G401 (cell line): Measurements from ENCODE around the gene AOPEP. TPM values are rescaled to one million over a fixed set of nuclear protein-coding genes. Genes with fewer than 3 reads are reported as not detected.
"Not testable (repeated sequence)": the region's sequence is repeated elsewhere in the genome, so short reads cannot be mapped to it uniquely, and the experiment has no call there.

ENCODE experiments used
- DNase-seq: peaks from one replicate; pipeline ENCODE4 v3.0.0-alpha.2; 2015; ENCODE audit warnings: low spot score
- in situ Hi-C: cut with HindIII; loops from 2 replicates; pipeline ENCODE4 v1.10.0; 2016; ENCODE audit warnings: low sequenced_read_pairs, mixed read lengths
- total RNA-seq: library from RNA; depleted of rRNA; stranded (reverse); fragments of >200 nt; shearing (Covaris generic); gene quantifications from 2 replicates; pipeline ENCODE4 v1.2.3, GENCODE V29; 2014

Gene AOPEP
- total RNA-seq, 1 experiment from 2014 or later = 23.8 TPM

GRCh38 chr9:94950579-94951323 lies 224.3 kb downstream of the AOPEP start:
- in situ Hi-C loops = no loop called here
- DNase-seq = no peak

- in situ Hi-C loops = no loop called here
- DNase-seq = no peak
Measured at GRCh38 chr9:94951324-94952135, 225.0 kb downstream of the AOPEP start.

GRCh38 chr9:94952565-94953373 lies 226.3 kb downstream of the AOPEP start:
- in situ Hi-C loops = no loop called here
- DNase-seq = no peak

DNA sequence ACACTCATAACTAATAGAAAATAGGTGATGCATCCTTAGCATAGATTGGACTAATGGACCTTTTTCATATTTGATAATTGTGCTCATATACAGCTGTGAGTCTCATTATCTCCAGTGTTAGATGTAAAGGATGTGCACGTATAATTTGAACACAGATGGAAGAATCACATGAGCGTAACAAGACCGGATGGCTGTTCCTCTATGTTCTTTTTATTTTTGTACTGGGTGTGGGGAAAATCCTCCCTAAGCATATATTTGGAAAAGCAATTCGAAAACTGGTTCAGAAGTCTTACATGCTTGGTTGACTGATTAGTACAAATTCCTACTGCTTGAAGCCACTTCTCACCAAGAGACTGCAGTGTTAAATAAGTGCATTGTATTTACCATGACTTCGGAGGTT lies 230.2 kb downstream of the AOPEP start:
- in situ Hi-C loops = no loop called here
- no peak for DNase-seq

GRCh38 chr9:94960964-94961363 lies 234.5 kb downstream of the AOPEP start:
- DNase-seq = no peak
- in situ Hi-C loops = no loop called here

- in situ Hi-C loops = no loop called here
- no peak for DNase-seq
Measured at GRCh38 chr9:94961870-94962269, 235.4 kb downstream of the AOPEP start.

DNA sequence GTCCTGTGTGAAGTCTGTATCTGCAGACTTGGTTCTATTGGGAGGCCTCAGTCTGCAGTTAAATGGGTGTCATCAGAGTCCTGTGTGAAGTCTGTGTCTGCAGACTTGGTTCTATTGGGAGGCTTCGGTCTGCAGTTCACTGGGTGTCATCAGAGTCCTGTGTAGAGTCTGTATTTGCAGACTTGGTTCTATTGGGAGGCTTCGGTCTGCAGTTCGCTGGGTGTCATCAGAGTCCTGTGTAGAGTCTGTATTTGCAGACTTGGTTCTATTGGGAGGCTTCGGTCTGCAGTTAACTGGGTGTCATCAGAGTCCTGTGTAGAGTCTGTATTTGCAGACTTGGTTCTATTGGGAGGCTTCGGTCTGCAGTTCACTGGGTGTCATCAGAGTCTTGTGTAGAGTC lies 239.1 kb downstream of the AOPEP start:
- DNase-seq, in situ Hi-C loops: not testable (repeated sequence)

DNA sequence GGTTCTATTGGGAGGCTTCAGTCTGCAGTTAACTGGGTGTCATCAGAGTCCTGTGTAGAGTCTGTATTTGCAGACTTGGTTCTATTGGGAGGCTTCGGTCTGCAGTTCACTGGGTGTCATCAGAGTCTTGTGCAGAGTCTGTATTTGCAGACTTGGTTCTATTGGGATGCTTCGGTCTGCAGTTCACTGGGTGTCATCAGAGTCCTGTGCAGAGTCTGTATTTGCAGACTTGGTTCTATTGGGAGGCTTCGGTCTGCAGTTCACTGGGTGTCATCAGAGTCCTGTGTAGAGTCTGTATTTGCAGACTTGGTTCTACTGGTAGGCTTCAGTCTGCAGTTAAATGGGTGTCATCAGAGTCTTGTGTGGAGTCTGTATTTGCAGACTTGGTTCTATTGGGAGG lies 239.5 kb downstream of the AOPEP start:
- DNase-seq, in situ Hi-C loops: not testable (repeated sequence)

DNA sequence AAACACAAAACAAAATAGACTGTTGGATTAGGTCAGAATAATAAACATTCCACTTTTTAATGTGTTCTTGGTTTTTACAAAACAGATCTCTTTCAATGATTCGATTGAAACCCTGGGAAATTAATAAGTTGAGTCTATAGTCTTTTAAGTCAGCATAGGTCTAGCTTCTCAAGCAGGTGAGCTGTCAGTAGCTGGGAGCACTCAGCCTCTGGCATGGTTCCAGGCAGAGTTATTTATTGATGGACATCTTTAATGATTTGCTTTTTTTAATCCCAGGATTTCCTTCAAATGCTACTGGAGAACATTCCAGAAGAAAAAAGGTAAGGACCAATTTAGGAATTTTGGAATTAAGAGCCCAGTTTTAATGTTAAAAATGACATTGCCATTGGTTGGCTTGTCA lies 241.0 kb downstream of the AOPEP start:
- DNase-seq = no peak
- in situ Hi-C loops = no loop called here

GRCh38 chr9:94971378-94972131 lies 245.1 kb downstream of the AOPEP start:
- DNase-seq = no peak
- in situ Hi-C loops = no loop called here

- DNase-seq = no peak
- in situ Hi-C loops = no loop called here
Measured at GRCh38 chr9:94973451-94973941, 247.0 kb downstream of the AOPEP start.

- in situ Hi-C loops = no loop called here
- DNase-seq = no peak
Measured at GRCh38 chr9:94974154-94974879, 247.8 kb downstream of the AOPEP start.

- no peak for DNase-seq
- in situ Hi-C loops = no loop called here
Measured at GRCh38 chr9:94975480-94975879, 249.0 kb downstream of the AOPEP start.

DNA sequence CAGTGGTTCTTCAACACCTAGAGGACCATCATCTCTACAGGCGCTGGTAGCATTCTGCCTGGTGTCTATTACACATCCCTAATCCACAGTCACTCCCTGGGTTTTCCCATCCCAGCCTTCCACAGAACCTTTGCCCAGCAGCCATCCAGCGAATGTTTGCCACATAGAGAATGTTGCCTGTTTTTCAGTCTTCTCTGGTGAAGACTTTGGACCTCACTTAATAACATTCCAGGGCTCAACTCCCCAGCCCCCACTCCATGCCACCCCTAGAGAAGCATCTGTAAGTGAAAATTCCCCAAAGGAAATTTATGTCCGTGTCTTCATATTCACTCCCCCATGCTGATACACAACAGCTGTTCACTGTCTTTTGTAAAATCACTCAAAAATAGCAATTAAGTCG lies 249.6 kb downstream of the AOPEP start:
- no peak for DNase-seq
- in situ Hi-C loops = no loop called here

DNA sequence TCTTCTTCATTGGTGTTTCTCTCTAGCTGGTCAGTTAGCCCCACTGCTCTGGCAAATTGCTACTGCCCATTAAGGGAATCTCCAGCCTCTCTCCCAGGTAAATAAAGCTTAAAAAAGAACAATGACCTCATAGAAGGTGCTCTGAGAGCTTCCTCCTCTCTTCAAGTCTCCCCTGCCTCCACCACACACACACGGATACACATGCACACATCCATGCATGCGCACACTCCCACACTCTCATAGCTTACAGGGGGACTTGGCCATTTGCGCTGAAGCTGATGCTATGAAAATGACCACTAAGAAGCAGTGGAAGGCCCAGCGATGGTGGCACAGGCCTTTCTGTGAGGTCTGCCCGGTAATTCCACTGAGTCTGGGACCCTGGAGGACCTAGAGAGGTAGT lies 250.9 kb downstream of the AOPEP start:
- in situ Hi-C loops = no loop called here
- DNase-seq = no peak

GRCh38 chr9:94979904-94980507 lies 253.5 kb downstream of the AOPEP start:
- in situ Hi-C loops = no loop called here
- no peak for DNase-seq

GRCh38 chr9:94980947-94981722 lies 254.6 kb downstream of the AOPEP start:
- DNase-seq = no peak
- in situ Hi-C loops = no loop called here
